HS-5 (cell line): ENCODE data around the gene INSL6.
"Not testable (repeated sequence)": the region's sequence is repeated elsewhere in the genome, so short reads cannot be mapped to it uniquely, and the experiment has no call there.

Experiments used
- DNase-seq: peaks from one replicate; pipeline ENCODE4 v3.0.0-alpha.2; 2012; ENCODE audit warnings: low read depth

INSL6 gene

GRCh38 chr9:5185220-5185840, at the start of gene INSL6:
TSS of gene INSL6 (minus strand) at chr9:5185639. CDS start at chr9:5185602, 37 bp downstream.
- DNase-seq, result no peak

GRCh38 chr9:5231212-5231611, 45.8 kb upstream of the INSL6 start, which contains the start of gene INSL4:
TSS of gene INSL4 (plus strand) at chr9:5231419. CDS start at chr9:5231524, 105 bp downstream.
- DNase-seq, result no peak

GRCh38 chr9:5230554-5230953, 45.1 kb upstream of the INSL6 start:
- DNase-seq, result no peak

GRCh38 chr9:5205071-5205470, 19.6 kb upstream of the INSL6 start:
- no peak for DNase-seq

- no peak for DNase-seq
Observed at GRCh38 chr9:5195463-5195862, 10.0 kb upstream of the INSL6 start.

GRCh38 chr9:5193345-5193744, 7.9 kb upstream of the INSL6 start:
- no peak for DNase-seq

- no peak for DNase-seq
Observed at GRCh38 chr9:5191985-5192384, 6.5 kb upstream of the INSL6 start.

- no peak for DNase-seq
Observed at GRCh38 chr9:5188060-5188984, 2.9 kb upstream of the INSL6 start.

GRCh38 chr9:5186416-5187169, 1.2 kb upstream of the INSL6 start:
- peak; percentile 8 for DNase-seq

- no peak for DNase-seq
Observed at GRCh38 chr9:5184776-5185175, 663 bp downstream of the INSL6 start.

- DNase-seq, result not testable (repeated sequence)
Observed at GRCh38 chr9:5180631-5181030, 4.8 kb downstream of the INSL6 start.

GRCh38 chr9:5178126-5178805, 7.2 kb downstream of the INSL6 start:
- DNase-seq, result no peak

- DNase-seq, result no peak
Observed at GRCh38 chr9:5146241-5146640, 39.2 kb downstream of the INSL6 start.

- DNase-seq, result no peak
Observed at GRCh38 chr9:5144217-5144616, 41.2 kb downstream of the INSL6 start.

GRCh38 chr9:5140151-5140550, 45.3 kb downstream of the INSL6 start:
- DNase-seq, result no peak

GRCh38 chr9:5122516-5122915, 62.9 kb downstream of the INSL6 start:
- DNase-seq, result no peak

GRCh38 chr9:5122116-5122515, 63.3 kb downstream of the INSL6 start:
- DNase-seq, result no peak

- no peak for DNase-seq
Observed at GRCh38 chr9:5113994-5114748, 71.3 kb downstream of the INSL6 start.
